GM18499 (cell line): Measurements from ENCODE around the gene C1orf198.

Experiments
- ATAC-seq: cut with Tn5 transposase; IDR thresholded peaks from one replicate; pipeline ENCODE4 v1.9.1; 2021; ENCODE audit warnings: moderate number of reproducible peaks; ENCODE audit not compliant: insufficient read depth, unreplicated experiment

C1orf198 gene

DNA sequence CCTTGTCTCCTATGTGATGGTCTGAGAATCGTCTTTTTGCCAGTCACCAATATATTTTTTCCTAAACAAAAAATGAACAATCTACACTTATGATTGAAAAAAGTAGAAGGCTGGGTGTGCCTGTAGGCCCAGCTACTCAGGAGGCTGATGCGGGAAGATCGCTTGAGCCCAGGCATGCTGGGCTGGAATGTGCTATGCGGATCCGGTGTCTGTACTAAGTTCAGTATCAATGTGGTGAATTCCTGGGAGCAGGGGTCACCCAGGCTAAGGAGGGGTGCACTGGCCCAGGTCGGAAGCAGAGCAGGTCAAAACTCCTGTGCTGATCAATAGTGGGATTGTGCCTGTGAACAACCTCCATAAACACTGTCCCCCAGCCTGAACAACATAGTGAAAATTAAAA is 25.7 kb upstream of the C1orf198 start:
- ATAC-seq = no peak

DNA sequence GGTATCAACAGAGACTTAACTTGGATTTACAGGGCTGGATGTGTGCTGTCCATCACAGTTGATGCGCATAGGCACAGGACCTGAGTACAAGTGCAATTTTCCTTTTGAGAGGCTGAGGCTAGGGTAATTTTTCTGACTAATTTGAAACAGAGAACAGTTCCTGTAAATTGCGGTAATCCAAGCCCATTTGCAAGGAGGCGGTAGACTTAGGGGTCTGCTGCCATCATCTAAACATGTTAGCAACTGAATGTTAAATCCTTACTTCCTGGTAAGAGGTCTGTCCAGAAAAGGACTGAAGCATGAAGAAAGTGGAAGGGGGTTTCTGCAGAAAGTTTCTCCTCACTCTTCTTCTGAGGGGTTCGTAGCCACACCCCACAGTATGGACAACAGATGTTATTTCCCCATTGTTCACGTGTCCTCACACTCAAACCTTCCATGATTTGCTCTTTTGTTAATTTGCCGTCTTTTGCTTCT is 23.7 kb upstream of the C1orf198 start:
- no peak for ATAC-seq

GRCh38 chr1:230891413-230891812 is 23.1 kb upstream of the C1orf198 start:
- ATAC-seq = no peak

DNA sequence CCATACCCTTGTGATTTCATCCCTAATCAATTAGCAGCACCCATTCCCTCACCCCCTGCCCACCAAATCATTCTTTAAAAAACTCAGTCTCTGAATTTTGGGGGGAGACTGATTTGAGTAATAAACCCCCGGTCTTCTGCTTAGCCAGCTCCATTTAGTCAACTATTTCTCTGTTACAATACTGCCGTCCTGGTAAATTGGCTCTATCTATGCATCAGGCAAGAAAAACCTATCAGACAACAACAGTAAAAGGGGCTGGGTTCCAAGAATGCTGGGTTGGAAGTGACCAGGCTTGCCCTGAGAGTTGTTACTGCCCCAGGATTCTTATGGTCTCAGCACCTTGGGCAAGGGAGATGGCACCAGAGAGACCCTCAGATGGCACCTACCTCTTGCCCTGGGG is 16.3 kb upstream of the C1orf198 start:
- ATAC-seq = no peak

DNA sequence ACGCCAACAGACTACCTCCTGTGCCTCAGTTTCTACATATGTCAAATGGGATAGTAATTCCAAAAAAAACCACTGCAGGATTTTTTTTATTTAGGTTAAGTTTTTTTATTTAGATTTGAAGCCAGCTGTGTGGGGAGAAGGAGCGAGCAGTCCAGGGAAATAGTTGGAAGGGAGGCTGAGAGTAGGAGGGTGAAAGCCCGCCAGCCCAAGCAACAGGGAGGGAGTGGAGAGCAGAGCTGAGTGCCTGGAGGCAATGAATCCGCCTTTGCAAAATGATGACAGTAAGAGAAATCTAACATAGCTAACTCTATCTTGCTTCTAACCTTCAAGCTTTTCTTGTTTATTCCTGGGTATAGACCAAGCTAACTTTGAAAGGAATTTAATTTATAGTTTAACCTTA is 15.6 kb upstream of the C1orf198 start:
- ATAC-seq = no peak

- no peak for ATAC-seq
Observed at GRCh38 chr1:230879778-230880177, 11.5 kb upstream of the C1orf198 start.

- ATAC-seq = no peak
Observed at GRCh38 chr1:230878591-230878990, 10.3 kb upstream of the C1orf198 start.

DNA sequence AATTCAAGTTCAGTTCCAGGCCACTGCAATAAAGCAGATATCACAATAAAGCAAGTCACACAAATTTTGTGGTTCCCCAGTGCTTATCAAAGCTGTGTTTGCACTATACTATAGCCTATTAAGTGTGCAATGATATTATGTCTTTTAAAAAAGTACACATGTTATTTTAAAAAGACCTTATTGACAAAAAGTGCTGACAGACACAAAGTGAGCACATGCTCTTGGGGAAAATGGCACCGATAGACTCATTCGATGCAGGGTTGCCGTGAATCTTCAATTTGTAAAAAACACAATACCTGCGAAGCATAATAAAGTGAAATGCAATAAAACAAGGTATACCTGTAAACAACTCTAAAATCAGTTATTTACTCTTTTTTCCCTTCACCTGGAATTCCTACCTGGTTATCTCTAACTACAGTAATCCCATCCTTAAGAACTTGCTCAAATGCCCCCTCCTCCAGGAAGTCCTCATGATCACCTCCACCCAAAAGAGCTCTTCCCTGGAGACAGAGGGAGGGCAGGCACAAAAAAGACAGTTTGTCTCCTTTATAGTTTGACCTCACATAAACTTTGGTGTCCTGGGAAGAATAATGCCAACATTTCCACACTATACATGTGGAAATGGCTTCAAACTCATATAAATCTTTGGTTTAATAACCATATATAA is 9.7 kb upstream of the C1orf198 start:
- ATAC-seq = no peak

DNA sequence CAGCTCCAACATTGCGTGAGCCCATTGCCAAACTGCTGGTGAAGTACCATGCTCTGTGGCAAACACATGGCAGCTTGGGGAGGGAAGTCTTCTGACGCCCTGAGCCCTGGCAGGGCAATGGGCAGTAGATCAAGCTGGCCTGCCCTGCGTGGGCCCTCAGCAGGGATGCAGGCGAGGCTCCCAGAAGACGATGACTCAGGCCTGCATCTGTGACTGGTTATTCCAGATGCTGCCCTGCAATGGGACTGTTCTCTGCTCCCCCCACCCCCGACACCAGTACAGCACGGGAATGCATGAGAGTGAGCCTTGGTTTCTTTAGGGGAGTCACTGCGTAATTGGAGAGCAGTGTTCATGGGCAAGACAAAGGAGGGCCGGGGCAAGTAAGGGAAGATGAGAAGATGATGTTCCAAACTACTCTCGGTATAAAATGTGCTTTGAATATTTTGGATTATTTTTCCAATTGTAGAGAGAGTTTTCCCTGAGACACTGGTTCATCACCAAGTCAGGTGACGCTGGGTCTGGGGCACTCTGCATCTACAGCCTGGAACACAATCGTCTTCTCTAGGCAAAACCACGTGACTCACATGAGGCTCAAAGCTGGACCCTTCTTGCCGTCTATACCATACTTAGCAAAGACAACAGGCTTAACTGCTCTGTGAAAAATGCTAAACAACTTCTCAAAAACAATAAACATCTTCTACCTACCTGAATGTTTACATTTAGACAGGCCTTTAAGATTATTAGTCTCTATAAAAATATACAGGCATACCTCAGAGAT is 9.0 kb upstream of the C1orf198 start:
- no peak for ATAC-seq

DNA sequence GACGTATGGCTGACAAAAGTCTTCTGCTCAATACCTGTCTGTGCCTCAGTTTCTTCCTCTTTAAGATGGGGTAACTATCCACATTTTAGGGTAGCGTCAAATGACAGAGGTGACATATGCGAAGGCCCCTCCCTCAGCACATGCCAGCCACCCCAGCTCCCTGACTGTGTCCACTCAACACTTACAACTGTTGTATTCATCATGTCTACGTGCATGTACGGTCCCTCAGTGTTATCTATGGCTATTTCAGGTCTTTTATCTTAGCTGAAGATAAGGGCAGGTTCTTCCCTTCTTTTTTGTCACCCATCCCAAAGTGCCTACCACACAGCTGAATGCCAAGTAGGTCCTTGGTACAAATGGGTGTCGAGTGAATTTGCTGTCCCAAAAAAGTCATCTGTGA is 8.3 kb upstream of the C1orf198 start:
- ATAC-seq = no peak

DNA sequence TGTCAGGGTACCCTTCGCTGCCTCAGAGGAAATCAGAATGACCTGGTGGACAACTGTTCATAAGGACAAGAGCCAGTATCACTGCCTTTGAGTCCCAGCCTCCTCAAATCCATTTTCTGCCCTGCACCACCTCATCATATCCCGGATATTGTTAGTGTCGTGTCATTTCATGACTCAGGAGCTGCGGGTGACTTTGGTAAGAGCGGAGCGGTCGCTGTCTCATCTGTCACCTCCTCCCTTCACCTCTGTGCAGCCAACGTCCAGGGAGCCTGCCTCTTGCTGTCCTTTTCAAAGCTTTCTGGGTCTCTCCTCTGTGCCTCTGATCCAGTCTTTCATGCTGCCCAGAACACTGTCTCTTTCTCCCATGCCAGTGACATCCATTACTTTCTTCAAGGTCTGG is 7.0 kb upstream of the C1orf198 start:
- no peak for ATAC-seq

- no peak for ATAC-seq
Observed at GRCh38 chr1:230870916-230871315, 2.6 kb upstream of the C1orf198 start.

DNA sequence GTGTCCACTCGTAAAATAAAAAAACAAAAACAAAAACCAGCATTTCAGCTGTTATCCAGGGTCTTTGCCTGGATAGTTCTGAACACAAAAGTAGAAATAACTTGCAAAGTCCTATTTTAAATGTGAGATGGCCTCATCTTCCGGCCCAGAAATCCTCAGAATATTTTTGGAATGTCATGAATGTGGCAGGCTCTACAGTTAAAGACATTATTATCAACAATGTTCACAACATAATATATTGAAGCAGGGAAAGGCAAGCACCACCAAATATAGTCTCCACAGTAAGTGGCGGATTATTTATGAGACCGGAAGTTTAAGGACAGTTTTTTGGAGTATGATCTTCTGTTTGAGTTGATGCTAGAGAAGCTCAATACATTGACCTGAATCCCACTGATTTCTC is 1.2 kb upstream of the C1orf198 start:
- no peak for ATAC-seq

- ATAC-seq = no peak
Observed at GRCh38 chr1:230868736-230869385, 540 bp upstream of the C1orf198 start.

DNA sequence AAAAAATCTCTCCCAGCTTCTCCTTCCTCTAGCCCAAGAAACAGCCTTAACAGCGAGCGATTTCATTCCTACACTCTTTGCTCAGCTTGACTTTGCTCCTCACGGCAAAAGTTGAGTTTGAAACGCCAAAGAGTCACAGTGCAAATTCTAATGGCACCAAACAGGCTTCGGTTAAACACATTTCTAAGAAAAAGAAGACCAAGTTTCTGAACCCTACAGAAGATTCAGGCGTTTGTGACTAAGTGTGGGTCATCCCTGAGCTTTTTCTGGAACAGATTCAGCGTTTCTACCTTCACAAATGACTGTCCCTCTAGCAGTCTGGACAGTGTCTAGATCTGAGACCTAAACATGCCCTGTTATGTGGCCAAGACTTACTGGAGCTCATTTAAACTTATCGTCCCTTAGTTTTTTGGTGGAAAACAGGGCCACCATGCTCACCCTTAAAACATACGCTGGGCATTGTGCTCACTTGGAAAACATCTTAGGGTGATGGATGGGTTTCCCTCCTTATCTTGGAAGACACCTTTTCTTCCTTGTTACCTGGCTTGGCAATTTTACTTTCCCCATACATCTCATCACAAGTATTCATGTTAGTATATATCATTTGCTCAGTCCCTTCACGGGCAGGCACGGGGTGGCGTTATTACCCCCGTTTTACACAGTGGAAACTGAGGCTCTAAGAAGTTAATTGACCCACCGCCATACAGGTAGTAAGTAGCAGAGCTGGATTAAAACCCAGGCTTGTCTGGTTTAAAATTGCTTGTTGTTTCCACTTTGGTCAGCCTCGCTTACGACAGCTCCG is 1.0 kb downstream of the C1orf198 start:
- no peak for ATAC-seq

- no peak for ATAC-seq
Observed at GRCh38 chr1:230866171-230867070, 1.9 kb downstream of the C1orf198 start.

DNA sequence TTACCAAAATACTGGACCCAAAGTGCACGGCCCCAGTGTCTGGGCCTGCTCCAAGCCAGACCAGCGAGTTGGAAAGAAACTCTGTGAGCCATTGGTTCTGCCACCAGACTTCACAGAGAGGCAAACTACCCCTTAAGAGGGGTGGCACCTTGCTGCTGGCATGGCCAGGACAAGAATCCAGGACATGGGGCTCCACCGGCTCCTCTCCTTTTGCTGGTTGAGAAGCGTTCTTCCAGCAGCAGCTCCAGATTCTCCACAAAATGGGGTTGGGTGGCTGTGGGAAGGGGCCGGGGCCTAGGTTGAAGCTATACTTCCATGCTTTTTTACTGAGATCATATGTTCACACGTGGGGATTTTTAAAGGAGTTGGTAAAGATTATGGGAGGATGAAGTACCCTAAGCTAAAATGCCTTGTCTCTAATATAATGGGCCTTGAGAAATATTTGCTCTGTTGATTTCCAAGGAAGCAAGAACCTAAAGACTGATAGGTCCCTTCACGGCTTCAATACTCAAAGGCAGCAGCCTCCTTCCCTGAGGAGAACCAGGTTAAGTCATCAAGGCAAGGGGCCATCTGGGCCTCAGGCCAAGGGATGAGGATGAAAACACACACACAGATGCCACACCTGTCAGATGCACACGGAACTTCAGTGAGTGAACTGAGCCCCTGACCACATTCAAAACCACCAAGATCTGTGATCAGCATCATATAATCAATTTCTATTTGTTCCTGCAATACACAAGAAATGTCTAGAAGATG is 3.1 kb downstream of the C1orf198 start:
- ATAC-seq = no peak

DNA sequence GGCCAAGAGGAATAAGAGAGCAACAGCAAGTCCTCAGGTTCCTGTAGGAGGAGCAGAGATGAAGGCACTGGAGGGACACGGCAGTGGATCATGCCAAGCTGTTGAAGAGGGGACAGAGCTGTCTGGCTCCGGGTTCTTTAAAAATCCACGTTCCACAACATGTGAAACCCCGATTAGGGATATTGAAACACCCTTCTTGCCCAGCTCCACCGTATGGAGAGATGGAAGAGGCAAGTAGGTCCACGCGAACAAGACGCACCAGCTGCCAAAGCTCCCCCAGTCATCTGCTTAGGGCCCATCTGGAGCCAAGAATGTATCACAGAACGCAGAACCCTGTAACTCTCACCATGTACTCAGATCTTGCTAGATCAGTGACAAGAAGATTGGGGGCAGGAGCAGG is 3.9 kb downstream of the C1orf198 start:
- no peak for ATAC-seq

- ATAC-seq = no peak
Observed at GRCh38 chr1:230863449-230863848, 4.9 kb downstream of the C1orf198 start.
